ENCODE measurements around the gene FNDC5.

FNDC5 gene

GRCh38 chr1:32897082-32898049, 26.7 kb upstream of the FNDC5 start:
- no peak for DNase-seq

DNA sequence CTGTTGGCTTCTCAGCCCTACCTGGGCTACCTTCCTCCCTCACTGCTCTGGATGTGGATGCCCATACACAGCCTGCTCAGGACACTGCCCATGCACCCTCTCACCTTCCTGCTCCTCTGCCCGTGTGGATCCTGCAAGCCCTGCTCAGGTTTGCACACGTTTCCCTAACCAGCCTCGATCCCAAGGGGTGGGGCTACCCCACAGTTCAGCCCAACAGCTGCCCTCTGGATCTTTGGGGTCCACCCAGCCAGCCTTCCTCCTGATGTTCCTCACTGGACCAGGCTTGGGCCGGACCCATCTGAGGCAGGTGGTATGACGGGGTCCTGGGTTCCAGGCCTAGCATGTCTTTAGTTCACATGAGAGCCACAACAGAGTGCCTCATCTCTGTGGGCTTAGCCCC, 25.7 kb upstream of the FNDC5 start:
- DNase-seq = no peak

DNA sequence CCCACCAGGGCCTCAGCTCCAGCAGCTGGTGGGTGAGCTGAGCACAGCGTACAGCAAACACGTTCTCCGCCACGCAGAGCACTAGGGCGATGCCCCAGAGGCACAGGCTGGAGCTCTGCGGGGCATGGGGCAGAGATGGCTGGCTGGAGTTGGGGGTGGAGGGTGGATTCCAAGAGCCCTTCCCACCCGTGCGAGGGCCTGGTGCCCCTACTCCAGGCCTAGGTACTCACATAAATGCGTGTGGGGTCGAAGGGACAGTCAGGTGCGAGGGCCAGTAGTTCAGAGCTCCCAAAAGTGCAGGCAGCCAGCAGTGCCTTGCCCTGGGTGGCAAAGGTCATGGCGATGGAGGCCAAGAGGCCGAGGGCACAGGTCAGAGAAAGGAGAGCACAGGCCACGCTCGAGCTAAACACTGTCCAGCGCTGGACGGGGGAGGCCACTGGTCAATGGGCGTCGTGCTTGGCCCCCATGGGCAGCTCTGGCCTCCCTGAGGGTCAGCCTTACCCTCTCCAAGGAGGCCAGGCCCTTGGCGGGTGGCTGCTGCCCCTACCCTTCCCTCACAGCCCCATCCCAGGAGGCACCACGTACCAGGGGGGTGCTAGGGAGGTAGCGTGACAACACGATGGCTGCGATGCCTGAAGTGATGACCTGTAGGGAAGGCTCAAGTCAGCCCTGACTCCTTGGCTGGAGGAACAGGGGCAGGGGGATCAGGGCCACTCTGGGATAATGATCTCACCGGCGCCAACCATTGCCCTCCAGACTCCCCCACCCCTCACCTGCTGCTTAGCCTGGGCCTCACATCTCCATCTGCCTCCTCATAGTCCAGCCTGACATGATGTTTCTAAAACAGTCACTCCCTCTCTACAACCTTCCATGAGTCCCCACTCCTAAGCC, 24.9 kb upstream of the FNDC5 start:
- no peak for DNase-seq

DNA sequence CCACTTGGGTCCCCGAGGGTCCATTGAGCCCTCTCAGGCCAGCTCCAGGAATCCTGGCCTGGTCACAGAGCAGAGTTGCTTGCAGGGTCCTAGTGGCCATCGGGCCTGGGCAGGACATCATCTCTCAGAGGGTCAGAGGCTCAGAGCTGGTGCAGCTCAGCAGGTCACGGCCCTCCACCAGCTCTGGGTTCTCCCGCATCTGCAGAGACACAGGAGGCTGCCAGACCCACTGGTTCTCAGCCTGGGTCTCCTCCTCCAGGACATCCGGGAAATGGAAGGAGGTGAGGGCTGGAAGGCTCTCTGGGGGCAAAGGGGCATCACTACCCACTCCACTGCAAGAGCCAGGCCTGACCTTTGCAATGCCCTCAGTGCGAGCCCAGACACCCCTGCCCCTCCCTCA, 24.0 kb upstream of the FNDC5 start:
- no peak for DNase-seq

DNA sequence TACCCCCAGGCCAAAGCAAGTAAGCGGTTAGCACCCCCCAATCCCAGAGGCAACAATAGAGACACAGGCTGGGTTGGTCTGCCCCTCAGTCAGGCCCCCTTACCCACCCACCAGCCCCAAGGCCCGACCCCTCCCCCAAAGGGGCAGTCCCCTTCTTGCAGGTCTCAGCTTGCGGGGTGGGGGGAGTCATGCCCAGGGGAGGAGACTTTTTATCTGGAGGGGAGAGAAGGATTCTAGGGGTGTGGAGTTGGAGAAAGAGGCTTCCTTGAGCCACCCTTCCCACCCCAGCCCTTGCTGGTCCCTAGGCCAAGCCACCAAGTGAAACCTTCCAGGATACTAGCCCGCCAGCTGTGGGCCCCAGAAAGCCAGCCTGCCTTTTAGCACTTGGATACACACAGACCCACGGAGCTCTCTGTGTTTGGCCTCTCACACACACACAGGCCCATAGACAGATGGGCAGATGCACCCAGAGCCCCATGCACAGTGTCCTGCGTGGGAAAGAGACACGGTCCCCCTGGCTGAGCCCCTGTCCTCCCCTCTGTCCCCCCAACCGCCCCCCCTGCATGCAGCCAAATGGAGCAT, 23.4 kb upstream of the FNDC5 start:
- no peak for DNase-seq

- DNase-seq = no peak
Observed at GRCh38 chr1:32893198-32894018, 22.7 kb upstream of the FNDC5 start.

DNA sequence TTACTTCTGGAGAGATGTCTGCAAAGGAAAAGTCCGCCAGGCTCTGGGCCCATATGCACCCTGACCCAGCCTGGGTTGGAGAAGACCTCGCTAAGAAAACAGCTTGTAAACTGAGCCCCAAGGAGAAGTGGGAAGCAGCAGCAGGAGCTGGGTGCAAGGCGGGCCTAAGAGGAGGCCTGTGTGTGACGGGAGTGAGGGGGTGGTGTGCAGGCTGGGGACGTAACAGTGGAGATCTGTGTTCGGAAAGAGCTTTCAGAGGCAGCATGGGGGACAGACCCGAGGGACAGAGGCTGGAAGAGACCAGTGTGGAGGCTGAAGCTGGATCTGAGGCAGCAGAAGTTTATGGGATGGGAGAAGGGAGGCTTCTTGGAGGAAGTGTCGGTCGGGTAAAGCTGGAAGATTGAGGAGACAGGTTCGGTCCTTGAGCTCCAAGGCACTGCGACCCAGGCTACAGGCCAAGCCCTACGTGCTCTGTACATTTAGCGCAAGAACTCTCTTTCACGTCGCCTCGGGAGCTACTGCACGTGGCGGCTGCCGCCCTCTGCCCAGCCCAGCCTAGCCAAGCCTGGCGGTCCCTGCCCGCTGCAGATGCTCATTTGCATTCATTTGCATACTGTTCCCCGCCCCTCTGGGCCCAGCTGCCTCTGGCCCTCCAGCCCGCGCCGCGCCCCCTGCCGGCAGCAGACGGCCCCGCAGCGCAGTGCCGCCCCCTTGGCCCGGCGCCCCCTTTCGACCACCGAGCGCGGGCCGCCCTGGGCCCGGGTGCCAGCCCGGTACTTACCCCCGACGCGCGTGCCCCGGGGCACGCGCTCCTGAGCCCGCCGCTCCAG, 21.9 kb upstream of the FNDC5 start:
- no peak for DNase-seq

DNA sequence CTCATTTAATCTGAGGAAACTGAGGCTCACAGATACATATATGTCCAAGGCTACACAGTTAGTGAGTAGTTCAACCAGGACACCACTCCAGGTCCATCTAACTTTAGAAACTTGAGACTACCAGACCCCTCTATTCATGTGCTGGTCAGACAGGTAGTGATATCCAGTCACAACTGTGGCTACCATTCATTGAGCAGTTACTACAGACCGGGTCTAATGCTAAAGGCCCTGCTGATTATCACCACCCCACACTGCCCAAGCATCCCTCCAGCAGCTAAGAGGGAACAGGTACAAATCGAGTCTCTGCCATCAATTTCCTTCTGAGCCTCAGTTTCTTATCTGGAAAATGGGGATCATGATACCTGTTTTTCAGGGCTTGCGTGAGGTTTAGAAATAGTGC, 20.9 kb upstream of the FNDC5 start:
- no peak for DNase-seq

DNA sequence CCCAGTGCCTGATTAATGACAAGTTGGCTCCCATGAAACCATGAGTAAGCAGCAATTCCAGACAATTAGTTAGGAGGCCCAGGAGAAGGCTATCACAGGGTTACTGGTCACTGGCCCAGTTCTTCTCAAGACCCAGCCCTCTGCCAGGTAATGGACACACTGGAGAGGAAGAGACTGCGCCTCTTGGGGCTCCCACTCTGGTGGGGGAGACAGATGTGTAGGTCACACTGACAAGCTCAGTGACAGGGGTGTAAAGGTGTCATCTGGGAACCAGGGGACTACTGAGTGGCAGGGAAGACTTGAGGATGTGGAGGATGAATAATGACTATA, 20.5 kb upstream of the FNDC5 start:
- no peak for DNase-seq

- no peak for DNase-seq
Observed at GRCh38 chr1:32890516-32891240, 20.0 kb upstream of the FNDC5 start.

DNA sequence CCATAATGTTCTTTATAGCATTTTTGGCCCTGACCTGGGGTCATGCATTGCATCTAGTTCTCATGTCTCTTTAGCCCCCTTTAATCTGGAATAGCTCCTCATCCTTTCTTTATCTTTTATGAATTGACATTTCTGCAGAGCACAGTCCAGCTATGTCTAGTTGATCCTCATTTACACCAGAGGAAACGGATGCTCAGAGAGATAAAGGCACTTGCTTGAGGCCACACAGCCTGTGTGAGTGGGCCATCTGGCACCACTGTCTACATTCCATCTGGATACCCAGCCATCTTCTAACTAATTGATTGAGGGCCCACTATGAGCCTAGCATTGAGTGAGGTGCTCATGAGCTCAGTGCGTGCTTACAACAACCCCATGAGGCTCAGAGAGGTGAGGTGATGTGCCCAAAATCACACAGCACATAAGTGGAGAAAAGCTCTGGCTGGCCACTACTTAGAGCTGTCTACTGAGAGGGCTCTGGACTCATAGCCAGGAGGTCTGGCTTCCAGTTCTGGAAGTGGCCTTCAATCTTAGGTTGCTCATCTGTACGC, 19.1 kb upstream of the FNDC5 start:
- DNase-seq = no peak

- no peak for DNase-seq
Observed at GRCh38 chr1:32888677-32889420, 18.1 kb upstream of the FNDC5 start.

- no peak for DNase-seq
Observed at GRCh38 chr1:32888134-32888533, 17.4 kb upstream of the FNDC5 start.

DNA sequence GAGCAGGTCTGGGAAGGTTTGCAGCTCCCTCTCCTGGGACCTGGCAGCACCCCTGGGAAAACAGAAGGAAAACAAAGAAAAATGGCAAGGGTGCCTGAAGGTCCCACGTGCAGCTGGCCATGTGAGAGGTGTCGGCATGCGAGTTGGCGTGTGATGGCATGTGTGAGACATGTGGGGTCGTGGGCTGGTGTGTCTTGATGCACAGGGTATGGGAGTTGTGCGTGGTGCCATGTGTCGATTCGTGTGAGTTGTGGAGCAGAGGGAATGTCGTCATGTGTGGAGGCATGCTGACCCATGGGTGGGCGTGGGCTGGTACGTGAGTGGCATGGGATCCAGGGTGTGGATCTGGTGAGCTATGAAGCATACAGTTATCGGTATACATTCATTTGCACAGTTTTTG, 16.9 kb upstream of the FNDC5 start:
- no peak for DNase-seq

- no peak for DNase-seq
Observed at GRCh38 chr1:32886828-32887414, 16.2 kb upstream of the FNDC5 start.

GRCh38 chr1:32886004-32886827, 15.5 kb upstream of the FNDC5 start, which contains the start of gene HPCA:
HPCA (plus strand) TSS chr1:32886491; CDS start chr1:32888899, 2,408 bp downstream.
- no peak for DNase-seq

- DNase-seq = no peak
Observed at GRCh38 chr1:32885676-32886003, 14.9 kb upstream of the FNDC5 start.

DNA sequence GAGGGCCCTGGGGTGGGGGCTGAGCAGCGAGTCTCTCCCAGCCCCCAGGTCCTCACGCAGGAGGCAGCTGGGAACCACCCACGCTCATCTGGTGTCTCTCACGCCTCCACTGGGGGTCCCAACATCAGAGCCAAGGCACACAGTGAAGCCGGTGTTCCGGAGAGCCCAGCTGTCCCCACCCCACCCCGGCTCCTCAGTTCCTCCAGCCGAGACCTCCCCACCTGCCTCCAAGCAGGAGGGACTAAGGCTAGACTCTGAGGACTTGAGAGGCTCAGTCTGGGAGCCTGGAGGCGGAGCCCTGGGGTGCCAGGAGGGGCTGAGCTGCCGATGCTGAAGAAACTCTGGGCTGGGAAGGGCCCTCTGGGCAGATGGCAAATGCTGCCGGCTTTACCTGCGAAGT, 14.0 kb upstream of the FNDC5 start:
- DNase-seq = no peak

- DNase-seq = no peak
Observed at GRCh38 chr1:32884032-32884372, 13.3 kb upstream of the FNDC5 start.
